Ishikawa (cell line): ENCODE data around the gene FGFBP1.

ENCODE experiments used
- EP300 ChIP-seq: IDR thresholded peaks from 2 replicates; pipeline ENCODE4 v1.6.1; 2012; ENCODE audit warnings: borderline replicate concordance
- TCF12 ChIP-seq: IDR thresholded peaks from 2 replicates; pipeline ENCODE4 v1.6.1; 2012; ENCODE audit warnings: low read depth

DNA sequence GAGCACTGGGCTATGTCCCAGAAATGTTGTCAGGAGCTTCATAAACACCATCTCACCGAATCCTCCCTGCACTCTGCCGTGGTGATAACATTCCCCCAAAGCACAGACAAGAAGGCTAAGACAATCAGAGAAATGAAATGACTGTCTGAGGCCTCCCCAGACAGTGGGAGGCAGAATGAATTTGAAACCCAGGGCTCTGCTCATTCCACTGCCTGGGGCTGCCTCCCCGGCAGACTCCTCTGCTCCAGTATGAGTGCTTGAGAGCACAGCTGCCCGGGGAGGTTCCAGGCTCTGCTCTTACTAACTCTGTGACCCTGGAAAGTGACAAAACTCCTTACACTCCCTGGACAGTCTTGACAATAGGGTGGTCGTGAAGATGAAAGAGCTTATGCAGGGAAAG is 9.7 kb downstream of the FGFBP1 start:
- TF ChIP-seq TCF12: no peak
- TF ChIP-seq EP300: no peak
